Measurements from ENCODE around the gene KCNQ1.

DNA sequence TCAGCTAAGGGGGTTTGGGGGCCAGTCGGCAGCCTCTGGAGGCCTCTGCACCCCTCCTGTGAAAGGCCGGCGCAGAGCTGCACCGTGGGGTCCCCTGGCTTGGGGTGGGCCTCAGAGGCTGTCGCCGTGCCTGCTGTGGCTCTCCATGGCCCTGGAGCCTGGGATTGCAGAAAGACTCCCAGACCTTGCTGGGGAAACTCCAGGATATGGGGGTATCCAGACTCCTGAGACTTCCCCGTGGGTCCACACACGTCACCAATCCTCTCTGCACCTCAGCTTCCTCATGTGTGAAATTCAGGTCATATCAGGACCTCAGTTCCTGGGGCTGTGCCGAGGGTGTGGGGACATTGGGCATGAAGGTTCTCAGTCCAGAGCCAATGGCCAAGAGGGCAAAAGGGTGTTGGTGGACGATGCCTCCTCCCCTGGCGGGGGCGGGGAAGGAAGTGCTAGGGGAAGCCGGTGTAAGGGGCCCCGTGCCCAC lies 97.1 kb downstream of the KCNQ1 start:
- TF ChIP-seq EZH2 (IDR thresholded peaks at IDR 0.05; ENCODE audit: insufficient read depth, poor library complexity, severe bottlenecking), result no peak
- no peak for TF ChIP-seq EZH2phosphoT487 (IDR thresholded peaks at IDR 0.05; ENCODE audit: insufficient read depth, low read depth)
